GM12801 (cell line): Measurements from ENCODE around the gene NR2F2.

ENCODE experiments used
- TF ChIP-seq, protein P1 (sequence below): IDR thresholded peaks from one replicate; pipeline ENCODE4 v1.5.1; 2011; ENCODE audit warnings: control low read depth; ENCODE audit not compliant: insufficient read length; ENCODE audit errors: extremely low read depth

Gene NR2F2

GRCh38 chr15:96351761-96352603 lies 21.5 kb downstream of the NR2F2 start:
- TF ChIP-seq, protein P1, sequence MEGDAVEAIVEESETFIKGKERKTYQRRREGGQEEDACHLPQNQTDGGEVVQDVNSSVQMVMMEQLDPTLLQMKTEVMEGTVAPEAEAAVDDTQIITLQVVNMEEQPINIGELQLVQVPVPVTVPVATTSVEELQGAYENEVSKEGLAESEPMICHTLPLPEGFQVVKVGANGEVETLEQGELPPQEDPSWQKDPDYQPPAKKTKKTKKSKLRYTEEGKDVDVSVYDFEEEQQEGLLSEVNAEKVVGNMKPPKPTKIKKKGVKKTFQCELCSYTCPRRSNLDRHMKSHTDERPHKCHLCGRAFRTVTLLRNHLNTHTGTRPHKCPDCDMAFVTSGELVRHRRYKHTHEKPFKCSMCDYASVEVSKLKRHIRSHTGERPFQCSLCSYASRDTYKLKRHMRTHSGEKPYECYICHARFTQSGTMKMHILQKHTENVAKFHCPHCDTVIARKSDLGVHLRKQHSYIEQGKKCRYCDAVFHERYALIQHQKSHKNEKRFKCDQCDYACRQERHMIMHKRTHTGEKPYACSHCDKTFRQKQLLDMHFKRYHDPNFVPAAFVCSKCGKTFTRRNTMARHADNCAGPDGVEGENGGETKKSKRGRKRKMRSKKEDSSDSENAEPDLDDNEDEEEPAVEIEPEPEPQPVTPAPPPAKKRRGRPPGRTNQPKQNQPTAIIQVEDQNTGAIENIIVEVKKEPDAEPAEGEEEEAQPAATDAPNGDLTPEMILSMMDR: no peak

DNA sequence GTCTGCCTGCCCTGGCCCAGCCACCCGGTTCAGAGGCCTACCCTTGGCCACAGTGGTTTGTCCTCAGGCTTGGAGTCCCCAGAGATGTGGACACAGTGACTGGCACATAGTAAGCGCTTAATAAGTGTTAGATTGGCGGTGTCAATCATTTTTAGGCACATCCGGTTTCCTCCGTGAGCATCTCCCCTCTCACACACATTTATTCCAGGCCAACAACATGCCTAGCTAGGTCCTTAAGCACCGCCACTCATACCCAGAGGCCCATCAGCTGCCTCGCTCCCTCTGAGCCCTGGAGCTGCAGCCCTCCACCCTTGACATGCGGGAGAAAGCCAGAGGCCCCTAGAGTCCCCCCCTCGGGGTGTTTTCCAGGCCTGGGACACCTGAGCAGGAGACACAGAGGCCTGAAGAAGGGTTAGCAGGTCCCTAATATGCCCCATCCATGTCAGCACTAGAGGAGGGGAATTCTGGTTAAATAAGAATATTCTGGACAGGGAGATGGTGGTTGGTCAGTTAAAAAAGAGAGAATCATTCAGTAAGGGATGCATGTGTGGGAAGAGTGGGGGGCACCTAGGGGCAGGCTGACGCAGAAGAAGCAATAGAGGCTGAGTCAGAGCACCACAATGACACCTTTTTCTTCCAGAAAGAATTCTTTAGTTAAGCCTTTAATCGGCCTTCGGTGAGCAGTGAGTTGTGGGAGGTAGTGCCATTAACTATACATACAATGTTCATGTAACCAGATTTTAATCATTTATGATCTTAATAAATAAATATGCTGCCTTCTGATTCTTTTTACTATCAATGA lies 22.3 kb downstream of the NR2F2 start:
- TF ChIP-seq, protein P1: no peak

- TF ChIP-seq, protein P1: no peak
Measured at GRCh38 chr15:96353416-96353929, 23.0 kb downstream of the NR2F2 start.

DNA sequence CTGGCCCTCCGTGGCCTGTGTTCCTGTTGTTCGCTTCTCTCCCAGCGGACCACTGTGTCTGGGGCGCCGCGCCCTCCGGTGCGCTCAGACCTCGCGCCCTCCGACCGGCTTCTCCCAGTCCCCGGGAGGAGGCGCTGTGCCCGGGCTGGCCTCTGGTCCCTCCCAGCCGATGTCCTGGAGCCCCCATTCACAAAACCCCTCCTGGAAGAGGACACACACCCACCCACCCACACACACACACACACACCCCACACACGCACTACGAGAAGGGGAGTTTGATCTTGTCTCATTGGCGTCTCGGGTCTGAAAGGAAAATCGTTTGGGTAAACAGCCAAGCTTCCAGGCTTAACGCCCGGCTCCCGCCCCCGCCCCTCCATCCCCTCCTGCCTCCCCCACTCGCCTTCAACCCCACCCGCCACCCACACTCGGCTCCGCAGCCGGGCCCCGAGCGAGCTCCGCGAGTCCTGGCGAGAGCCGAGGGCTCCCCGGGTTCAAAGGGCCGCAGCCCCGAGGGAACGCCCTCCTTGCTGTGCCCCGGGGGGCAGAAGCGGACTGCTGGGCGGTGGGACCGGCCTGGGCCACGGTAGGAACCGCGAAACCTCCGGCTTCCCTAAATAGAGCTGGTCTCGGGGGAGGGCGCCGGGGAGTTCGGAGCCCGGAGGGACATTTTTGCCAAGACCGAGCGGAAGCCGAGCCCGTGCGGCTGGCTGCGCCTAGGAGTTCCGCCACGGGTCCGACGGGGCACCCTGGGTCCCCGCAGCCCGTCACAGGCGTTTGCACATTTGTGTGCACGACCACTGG lies 23.6 kb downstream of the NR2F2 start:
- TF ChIP-seq, protein P1: no peak

GRCh38 chr15:96354731-96355567 lies 24.4 kb downstream of the NR2F2 start:
- TF ChIP-seq, protein P1: no peak

DNA sequence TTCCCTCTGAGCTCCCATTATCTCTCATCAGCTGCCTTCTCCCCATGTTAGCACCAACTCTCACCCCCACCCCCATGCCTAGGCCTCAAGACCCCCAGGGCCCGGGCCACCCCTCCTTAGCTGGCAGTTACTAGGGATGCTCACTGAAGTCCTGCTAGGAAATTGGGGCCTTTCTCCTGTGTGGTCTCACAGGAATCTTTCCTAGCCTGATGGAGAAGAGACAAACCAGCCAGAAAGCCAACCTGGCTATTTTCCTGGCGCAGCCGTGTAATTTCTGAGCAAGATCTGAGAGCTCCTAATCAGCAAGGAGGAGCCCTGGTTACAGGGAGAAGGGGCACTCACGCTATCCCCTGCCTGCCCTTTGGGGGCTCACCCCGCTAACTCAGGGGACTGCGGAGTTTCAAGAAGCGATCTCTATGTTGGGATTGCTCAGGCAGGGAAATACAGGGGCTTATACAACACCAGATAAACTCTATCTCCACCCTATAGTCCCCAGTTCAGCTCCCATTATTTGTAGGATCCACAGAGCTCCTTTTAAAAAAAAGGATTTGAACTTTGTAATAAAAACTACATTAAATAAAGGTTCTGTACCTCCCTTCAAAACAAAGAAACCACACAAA lies 25.2 kb downstream of the NR2F2 start:
- TF ChIP-seq, protein P1: no peak
